Gastrocnemius medialis (tissue), 4 donors: ENCODE measurements around the gene HEPN1. TPM values are rescaled to one million over a fixed set of nuclear protein-coding genes. Genes with fewer than 3 reads are reported as not detected.

Experiments
- ATAC-seq, 2 donors: fragments of 150-250 bp; one replicate each; pipeline ENCODE4 v1.9.1; 2016
- DNase-seq, 2 donors: peaks; one replicate each; pipeline ENCODE4 v3.0.0-alpha.2; 2019
- H3K27ac ChIP-seq, 4 donors: fragments of 200-600 bp; sonication (generic); 1 replicate in 1 of 4; 2 replicates in 3 of 4; pipeline ENCODE4 v1.5.1; 2016 to 2018; ENCODE audit warnings: mild to moderate bottlenecking in 2 of 4, moderate library complexity in 1 of 4
- H3K27me3 ChIP-seq, 3 donors: fragments of 200-600 bp; sonication (generic) in 2 of 3; 1 replicate in 1 of 3; 2 replicates in 2 of 3; pipeline versions ENCODE4 v1.5.1 to v1.6.0; 2016 to 2019; ENCODE audit warnings: mild to moderate bottlenecking in 1 of 3, moderate library complexity in 1 of 3
- H3K36me3 ChIP-seq, 2 donors: fragments of 200-600 bp; sonication (generic) in 1 of 2; one replicate each; pipeline ENCODE4 v1.5.1; 2017 to 2018
- H3K4me1 ChIP-seq, 2 donors: fragments of 200-600 bp; sonication (generic) in 1 of 2; one replicate each; pipeline ENCODE4 v1.5.1; 2016 to 2017; ENCODE audit warnings: mild to moderate bottlenecking in 2 of 2
- H3K4me3 ChIP-seq, 4 donors: fragments of 200-600 bp; sonication (generic) in 3 of 4; 1 replicate in 1 of 4; 2 replicates in 3 of 4; pipeline ENCODE4 v1.5.1; 2016 to 2019; ENCODE audit warnings: mild to moderate bottlenecking in 2 of 4
- H3K9me3 ChIP-seq, 3 donors: fragments of 200-600 bp; sonication (generic) in 2 of 3; 1 replicate in 1 of 3; 2 replicates in 2 of 3; pipeline ENCODE4 v1.5.1; 2016 to 2019
- POLR2A ChIP-seq, 2 donors: fragments of 450-650 bp; IDR thresholded peaks; one replicate each; pipeline ENCODE4 v1.6.1; 2017; ENCODE audit warnings: antibody characterized with exemption in 2 of 2, mild to moderate bottlenecking in 2 of 2, moderate library complexity in 2 of 2
- in situ Hi-C, 4 donors: fragments of 200-750 bp; cut with MboI; loops; one replicate each; pipeline versions ENCODE4 v1.15.0 to v1.8.0; 2017; ENCODE audit warnings: low sequenced_read_pairs in 4 of 4
- intact Hi-C: fragments of 100-400 bp; cut with DNase I; formaldehyde crosslinking; loops from one replicate; pipeline ENCODE4 v1.15.1; 2023; ENCODE audit warnings: low total_unique reads
- total RNA-seq, 4 donors: library from RNA; depleted of rRNA; stranded (reverse); fragments of >200 nt; gene quantifications; one replicate each; pipeline versions ENCODE4 v1.1.0 to v1.2.3, GENCODE V29; 2016
- TF ChIP-seq, protein P1 (sequence below), 5 experiments: fragments of 450-650 bp in 3 of 5; fragments of 200-600 bp in 2 of 5; sonication (generic) in 2 of 5; IDR thresholded peaks in 4 of 5; conservative IDR thresholded peaks in 1 of 5; 1 replicate in 4 of 5; 2 replicates in 1 of 5; pipeline ENCODE4 v1.5.1; 2016 to 2019; ENCODE audit warnings: antibody characterized with exemption in 5 of 5, mild to moderate bottlenecking in 3 of 5, moderate library complexity in 3 of 5

Gene HEPN1
- total RNA-seq, 4 donors from 2014 or later: not detected

GRCh38 chr11:124886978-124887666, 31.9 kb upstream of the HEPN1 start:
- Histone ChIP-seq H3K27me3 (no peaks in the 10 kb centered on the region), H3K4me1 (peaks cover 27 to 30% of the 10 kb centered on the region in 2 donors), H3K36me3 (no peaks in the 10 kb centered on the region), H3K9me3 (no peaks in the 10 kb centered on the region), H3K4me3 (no peak overlapping the region), H3K27ac (no peak overlapping the region)
- TF ChIP-seq POLR2A (IDR thresholded peaks at IDR 0.05): no peak
- TF ChIP-seq, protein P1, sequence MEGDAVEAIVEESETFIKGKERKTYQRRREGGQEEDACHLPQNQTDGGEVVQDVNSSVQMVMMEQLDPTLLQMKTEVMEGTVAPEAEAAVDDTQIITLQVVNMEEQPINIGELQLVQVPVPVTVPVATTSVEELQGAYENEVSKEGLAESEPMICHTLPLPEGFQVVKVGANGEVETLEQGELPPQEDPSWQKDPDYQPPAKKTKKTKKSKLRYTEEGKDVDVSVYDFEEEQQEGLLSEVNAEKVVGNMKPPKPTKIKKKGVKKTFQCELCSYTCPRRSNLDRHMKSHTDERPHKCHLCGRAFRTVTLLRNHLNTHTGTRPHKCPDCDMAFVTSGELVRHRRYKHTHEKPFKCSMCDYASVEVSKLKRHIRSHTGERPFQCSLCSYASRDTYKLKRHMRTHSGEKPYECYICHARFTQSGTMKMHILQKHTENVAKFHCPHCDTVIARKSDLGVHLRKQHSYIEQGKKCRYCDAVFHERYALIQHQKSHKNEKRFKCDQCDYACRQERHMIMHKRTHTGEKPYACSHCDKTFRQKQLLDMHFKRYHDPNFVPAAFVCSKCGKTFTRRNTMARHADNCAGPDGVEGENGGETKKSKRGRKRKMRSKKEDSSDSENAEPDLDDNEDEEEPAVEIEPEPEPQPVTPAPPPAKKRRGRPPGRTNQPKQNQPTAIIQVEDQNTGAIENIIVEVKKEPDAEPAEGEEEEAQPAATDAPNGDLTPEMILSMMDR (IDR thresholded peaks at IDR 0.05 in 4 of 5, conservative IDR thresholded peaks at IDR 0.05 in 1 of 5): no peak
- ATAC-seq (no peak), DNase-seq (no peak)
- in situ Hi-C loops: no loop called here
- intact Hi-C loops: no loop called here

GRCh38 chr11:124887667-124888013, 31.4 kb upstream of the HEPN1 start:
- no peak for ATAC-seq
- in situ Hi-C loops (no loop called here), intact Hi-C loops (no loop called here)
- Histone ChIP-seq H3K4me1 (peaks cover 27 to 33% of the 10 kb centered on the region in 2 donors), H3K4me3 (no peak overlapping the region), H3K27ac (peak overlapping the region in 1 of 4 donors; percentile 27), H3K36me3 (no peaks in the 10 kb centered on the region), H3K27me3 (no peaks in the 10 kb centered on the region), H3K9me3 (no peaks in the 10 kb centered on the region)
- no peak for DNase-seq
- TF ChIP-seq, protein P1 (IDR thresholded peaks at IDR 0.05 in 4 of 5, conservative IDR thresholded peaks at IDR 0.05 in 1 of 5): no peak
- TF ChIP-seq POLR2A (IDR thresholded peaks at IDR 0.05): no peak

DNA sequence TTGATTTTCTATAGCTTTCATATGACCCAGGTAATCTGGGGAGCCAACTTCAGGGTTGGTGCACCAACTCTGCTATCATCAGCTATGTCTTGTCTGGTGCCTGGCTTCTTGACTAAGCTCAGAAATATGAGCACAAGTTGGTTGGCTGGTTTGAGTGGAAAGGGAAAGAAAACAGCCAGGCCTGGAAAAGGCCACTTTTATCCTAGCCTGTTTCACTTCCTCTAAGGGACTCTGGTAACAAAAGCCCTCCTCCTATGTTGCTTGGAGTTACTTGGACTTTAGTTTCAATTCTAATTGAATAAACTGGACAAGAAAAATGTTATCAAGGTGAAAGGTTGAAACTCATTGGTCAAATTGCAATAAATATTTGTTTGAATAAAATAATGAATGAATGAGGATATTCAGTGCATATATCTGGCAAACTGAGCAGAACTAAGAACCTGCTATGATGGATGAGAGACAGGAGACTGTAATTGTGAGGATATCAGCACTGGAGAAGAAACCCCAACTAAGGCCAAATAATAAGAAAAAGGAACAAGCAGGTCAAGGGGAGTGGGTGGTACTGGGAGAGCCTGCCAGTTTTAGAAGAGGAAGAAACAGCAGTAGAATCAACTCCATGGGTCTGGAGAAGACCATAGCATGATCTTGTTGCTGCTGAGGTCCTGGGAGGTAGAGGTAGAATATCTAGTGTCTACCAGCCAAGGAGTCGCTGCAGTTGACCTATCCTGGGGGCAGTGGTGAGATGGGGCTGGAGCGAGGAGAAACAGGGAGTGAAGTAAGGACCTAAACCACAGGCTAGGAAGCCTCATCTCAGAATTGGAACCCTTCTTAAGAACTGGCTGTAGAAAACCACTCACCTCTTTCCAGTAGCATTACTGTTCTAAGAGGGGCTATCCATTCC, 29.6 kb upstream of the HEPN1 start:
- Histone ChIP-seq H3K4me3 (no peak overlapping the region), H3K9me3 (no peaks in the 10 kb centered on the region), H3K4me1 (peaks cover 27 to 35% of the 10 kb centered on the region in 2 donors), H3K27me3 (no peaks in the 10 kb centered on the region), H3K36me3 (no peaks in the 10 kb centered on the region), H3K27ac (peak overlapping the region in 1 of 4 donors; percentile 38)
- TF ChIP-seq, protein P1 (IDR thresholded peaks at IDR 0.05 in 4 of 5, conservative IDR thresholded peaks at IDR 0.05 in 1 of 5): no peak
- no peak for TF ChIP-seq POLR2A (IDR thresholded peaks at IDR 0.05)
- in situ Hi-C loops (no loop called here), intact Hi-C loops (loop anchor here (5.0 kb wide), 1 partner anchor 152 kb away; the partner anchor contains the start of gene NRGN)
- ATAC-seq: no peak
- no peak for DNase-seq

- H3K9me3 ChIP-seq: no peaks in the 10 kb centered on the region
- H3K27me3 ChIP-seq: no peaks in the 10 kb centered on the region
- peaks cover 27 to 35% of the 10 kb centered on the region in 2 donors for H3K4me1 ChIP-seq
- in situ Hi-C loops (no loop called here), intact Hi-C loops (loop anchor here (5.0 kb wide), 1 partner anchor 153 kb away; the partner anchor contains the start of gene NRGN)
- DNase-seq (no peak), ATAC-seq (no peak)
- TF ChIP-seq POLR2A (IDR thresholded peaks at IDR 0.05): no peak
- TF ChIP-seq, protein P1 (IDR thresholded peaks at IDR 0.05 in 4 of 5, conservative IDR thresholded peaks at IDR 0.05 in 1 of 5): no peak
- no peak overlapping the region for H3K27ac ChIP-seq
- H3K4me3 ChIP-seq: no peak overlapping the region
- no peaks in the 10 kb centered on the region for H3K36me3 ChIP-seq
Observed at GRCh38 chr11:124890151-124890550, 28.9 kb upstream of the HEPN1 start.
